ENCODE measurements around the gene KIAA0513. TPM values are rescaled to one million over a fixed set of nuclear protein-coding genes. Genes with fewer than 3 reads are reported as not detected.

The KIAA0513 gene
- total RNA-seq, 1 donor from 2014 or later = 10.3 TPM

DNA sequence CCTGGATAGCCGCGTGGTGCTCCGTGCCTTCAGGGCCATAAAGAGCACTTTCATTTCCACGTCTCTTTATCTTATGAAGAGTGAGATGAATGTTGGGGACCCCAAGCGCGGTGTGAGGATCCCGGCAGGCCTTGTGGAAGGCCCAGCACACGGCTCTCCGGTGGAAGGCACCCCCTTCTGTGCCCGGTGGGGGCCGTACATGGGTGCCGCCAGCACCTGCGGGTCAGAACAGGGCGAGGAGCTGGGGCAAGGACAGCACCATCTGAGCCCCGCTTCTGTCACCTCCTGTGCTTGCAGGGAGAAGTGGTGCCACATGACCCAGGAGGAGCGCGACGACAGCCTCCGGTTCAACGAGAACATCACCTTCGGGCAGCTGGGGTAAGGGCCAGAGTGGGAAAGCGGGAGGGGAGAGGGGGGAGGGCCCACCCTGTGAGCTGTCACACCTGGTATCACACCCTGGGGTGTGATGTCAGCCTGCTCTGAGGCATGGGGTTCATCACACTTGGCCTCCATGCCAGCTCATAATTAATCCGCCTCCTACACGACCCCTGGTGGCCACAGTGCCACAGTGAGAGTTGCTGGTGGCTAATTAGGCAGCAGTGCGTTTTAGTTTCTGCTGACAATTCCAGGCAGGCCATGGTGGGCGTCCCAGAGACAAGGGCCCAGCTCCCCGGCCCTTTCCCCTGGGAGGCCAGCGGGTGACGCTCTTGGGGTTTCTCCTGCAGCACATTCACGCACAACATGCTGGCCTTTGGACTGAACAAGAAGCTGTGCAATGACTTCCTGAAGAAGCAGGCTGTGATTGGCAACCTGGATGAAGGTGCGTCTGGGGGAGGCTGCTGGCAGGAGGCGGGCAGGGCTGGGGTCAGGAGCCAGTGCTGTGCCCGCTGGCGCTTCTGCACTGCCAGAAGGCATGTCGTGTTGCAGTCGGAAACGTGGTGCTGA is 59.0 kb downstream of the KIAA0513 start:
- peak overlapping the region; percentile 41 for H3K4me3 Mint-ChIP-seq
- H3K27ac Mint-ChIP-seq (ENCODE audit: unreplicated experiment) = no peak overlapping the region
- no peaks in the 10 kb centered on the region for H3K9me3 Mint-ChIP-seq
- H3K4me1 Mint-ChIP-seq = peaks cover 43% of the 10 kb centered on the region
- TF ChIP-seq CTCF (conservative IDR thresholded peaks at IDR 0.05) = peak; percentile 72
- DNase-seq (ENCODE audit: low read depth, low spot score) = peak; percentile 68
- H3K36me3 Mint-ChIP-seq (ENCODE audit: low read depth) = no peaks in the 10 kb centered on the region
- peaks cover 4% of the 10 kb centered on the region for H3K27me3 Mint-ChIP-seq (ENCODE audit: low read depth)

GRCh38 chr16:85087899-85088569 is 60.4 kb downstream of the KIAA0513 start:
- TF ChIP-seq CTCF (conservative IDR thresholded peaks at IDR 0.05) = no peak
- Mint-ChIP-seq H3K27me3 (ENCODE audit: low read depth) (no peaks in the 10 kb centered on the region), H3K9me3 (no peaks in the 10 kb centered on the region), H3K27ac (ENCODE audit: unreplicated experiment) (no peak overlapping the region), H3K36me3 (ENCODE audit: low read depth) (no peaks in the 10 kb centered on the region), H3K4me1 (peaks cover 34% of the 10 kb centered on the region), H3K4me3 (no peak overlapping the region)
- no peak for DNase-seq (ENCODE audit: low read depth, low spot score)

DNA sequence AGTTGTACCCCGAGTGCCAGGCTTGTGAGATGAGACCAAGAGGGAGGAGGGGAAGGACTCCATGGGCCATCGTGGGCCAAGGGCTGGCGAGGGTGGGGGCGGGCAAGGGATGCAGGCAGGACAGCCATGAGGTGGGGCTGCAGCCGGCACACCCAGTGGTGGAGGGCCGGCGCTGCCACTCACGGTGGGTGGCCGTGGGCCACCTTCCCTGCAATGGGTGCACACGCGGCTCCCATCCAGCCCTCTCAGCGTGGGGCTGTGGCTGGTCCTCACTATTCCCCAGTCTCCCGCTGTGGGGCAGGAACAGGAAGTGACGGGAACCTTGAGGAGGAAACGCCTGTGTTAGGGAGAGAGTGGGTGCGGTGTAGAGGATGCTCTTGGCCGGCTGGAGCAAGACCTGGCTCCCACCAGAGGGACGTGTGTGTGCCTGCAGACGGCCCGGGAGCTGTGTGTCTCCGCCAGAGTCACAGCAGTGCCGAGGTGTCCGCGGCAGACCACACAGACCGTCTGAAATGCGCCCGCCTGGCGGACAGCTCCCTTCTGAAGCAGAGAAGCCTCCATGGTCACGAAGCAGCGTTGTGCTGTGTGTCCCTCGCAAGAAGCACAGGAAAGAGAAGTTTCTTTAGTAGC is 61.1 kb downstream of the KIAA0513 start:
- no peak for DNase-seq (ENCODE audit: low read depth, low spot score)
- no peak for TF ChIP-seq CTCF (conservative IDR thresholded peaks at IDR 0.05)
- Mint-ChIP-seq H3K36me3 (ENCODE audit: low read depth) (no peaks in the 10 kb centered on the region), H3K27me3 (ENCODE audit: low read depth) (no peaks in the 10 kb centered on the region), H3K27ac (ENCODE audit: unreplicated experiment) (peak overlapping the region; percentile 75), H3K4me3 (peak overlapping the region; percentile 38), H3K9me3 (no peaks in the 10 kb centered on the region), H3K4me1 (peaks cover 28% of the 10 kb centered on the region)

DNA sequence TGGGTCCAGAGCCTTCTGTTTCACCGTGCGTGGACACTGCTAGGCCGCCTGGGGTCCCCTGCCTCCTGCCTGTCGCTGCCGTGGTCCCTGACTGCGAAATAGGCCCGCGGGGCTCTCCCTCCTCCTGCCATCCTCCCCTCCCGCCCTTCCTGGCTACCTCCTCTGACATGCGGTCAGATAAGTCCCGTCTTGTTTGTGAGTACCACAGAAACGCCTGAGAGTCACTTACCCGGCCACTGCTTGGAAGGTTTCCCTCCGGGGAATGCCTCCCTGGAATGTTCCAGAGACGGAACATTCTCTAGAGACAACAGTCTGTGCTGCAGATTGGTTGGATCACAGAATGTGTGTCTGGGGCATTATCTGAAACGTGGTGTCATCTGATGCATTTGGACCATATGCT is 61.9 kb downstream of the KIAA0513 start:
- Mint-ChIP-seq H3K4me3 (no peak overlapping the region), H3K36me3 (ENCODE audit: low read depth) (no peaks in the 10 kb centered on the region), H3K27me3 (ENCODE audit: low read depth) (no peaks in the 10 kb centered on the region), H3K4me1 (peaks cover 26% of the 10 kb centered on the region), H3K9me3 (no peaks in the 10 kb centered on the region), H3K27ac (ENCODE audit: unreplicated experiment) (no peak overlapping the region)
- no peak for TF ChIP-seq CTCF (conservative IDR thresholded peaks at IDR 0.05)
- DNase-seq (ENCODE audit: low read depth, low spot score) = no peak

DNA sequence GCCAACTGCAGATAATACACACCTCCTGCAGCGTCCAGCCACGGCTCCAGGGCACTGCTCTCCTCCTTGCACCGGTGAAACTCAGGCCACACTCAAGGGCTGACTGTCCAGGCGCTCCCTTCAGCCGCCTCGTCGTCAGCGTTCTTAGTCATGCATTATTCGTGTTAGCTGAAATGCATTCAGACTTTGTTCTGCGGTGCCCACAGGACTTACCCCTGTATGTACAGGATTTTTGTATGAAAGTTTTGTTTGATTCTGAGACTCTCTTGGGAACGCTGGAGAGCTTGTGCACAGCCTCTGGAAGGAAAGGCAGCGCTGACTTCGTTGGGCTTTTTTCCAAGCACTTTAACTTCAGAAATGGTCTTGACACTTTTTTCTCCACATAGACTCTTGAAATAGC is 62.6 kb downstream of the KIAA0513 start:
- Mint-ChIP-seq H3K27me3 (ENCODE audit: low read depth) (no peaks in the 10 kb centered on the region), H3K36me3 (ENCODE audit: low read depth) (no peaks in the 10 kb centered on the region), H3K4me3 (no peak overlapping the region), H3K4me1 (peaks cover 20% of the 10 kb centered on the region), H3K27ac (ENCODE audit: unreplicated experiment) (no peak overlapping the region), H3K9me3 (no peaks in the 10 kb centered on the region)
- no peak for TF ChIP-seq CTCF (conservative IDR thresholded peaks at IDR 0.05)
- no peak for DNase-seq (ENCODE audit: low read depth, low spot score)

Data from neural crest cell (in vitro differentiated cells).